ENCODE results near the gene NCKAP5. TPM values are rescaled to one million over a fixed set of nuclear protein-coding genes. Genes with fewer than 3 reads are reported as not detected.

Gene NCKAP5
- total RNA-seq, 2 donors from 2014 or later, result 0.78 to 2.6 TPM

DNA sequence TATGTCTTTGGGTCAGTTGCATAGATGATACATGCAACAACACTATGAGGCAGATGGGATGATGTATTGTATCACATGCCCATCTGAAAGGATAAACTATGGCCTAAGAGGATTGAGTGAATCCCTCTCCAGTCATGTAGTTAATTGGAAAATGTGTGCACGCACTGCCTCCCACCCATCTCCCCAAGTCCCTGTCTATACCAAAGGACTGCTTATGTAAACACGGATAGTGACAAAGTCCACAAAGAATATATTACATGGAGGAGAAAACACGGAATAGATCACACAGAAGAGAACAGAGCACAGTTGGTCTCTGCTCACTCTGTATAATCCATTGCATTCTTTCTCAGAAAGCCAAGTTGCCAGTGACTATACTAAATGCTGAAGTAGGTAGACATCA, 82.4 kb downstream of the NCKAP5 start:
- Histone ChIP-seq H3K27me3 (no peaks in the 10 kb centered on the region), H3K4me3 (no peak overlapping the region), H3K9me3 (no peaks in the 10 kb centered on the region), H3K4me1 (peaks cover 6% of the 10 kb centered on the region), H3K36me3 (replicated peaks in 1 of 2; ENCODE audit: insufficient read depth in 1 of 2, low read depth in 2 of 2) (no peaks in the 10 kb centered on the region), H3K27ac (no peak overlapping the region)
- DNase-seq (no peak), ATAC-seq (no peak)
- intact Hi-C loops (cut with DNase I), result no loop called here
- TF ChIP-seq, protein P1, sequence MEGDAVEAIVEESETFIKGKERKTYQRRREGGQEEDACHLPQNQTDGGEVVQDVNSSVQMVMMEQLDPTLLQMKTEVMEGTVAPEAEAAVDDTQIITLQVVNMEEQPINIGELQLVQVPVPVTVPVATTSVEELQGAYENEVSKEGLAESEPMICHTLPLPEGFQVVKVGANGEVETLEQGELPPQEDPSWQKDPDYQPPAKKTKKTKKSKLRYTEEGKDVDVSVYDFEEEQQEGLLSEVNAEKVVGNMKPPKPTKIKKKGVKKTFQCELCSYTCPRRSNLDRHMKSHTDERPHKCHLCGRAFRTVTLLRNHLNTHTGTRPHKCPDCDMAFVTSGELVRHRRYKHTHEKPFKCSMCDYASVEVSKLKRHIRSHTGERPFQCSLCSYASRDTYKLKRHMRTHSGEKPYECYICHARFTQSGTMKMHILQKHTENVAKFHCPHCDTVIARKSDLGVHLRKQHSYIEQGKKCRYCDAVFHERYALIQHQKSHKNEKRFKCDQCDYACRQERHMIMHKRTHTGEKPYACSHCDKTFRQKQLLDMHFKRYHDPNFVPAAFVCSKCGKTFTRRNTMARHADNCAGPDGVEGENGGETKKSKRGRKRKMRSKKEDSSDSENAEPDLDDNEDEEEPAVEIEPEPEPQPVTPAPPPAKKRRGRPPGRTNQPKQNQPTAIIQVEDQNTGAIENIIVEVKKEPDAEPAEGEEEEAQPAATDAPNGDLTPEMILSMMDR (IDR thresholded peaks at IDR 0.05), result no peak
- TF ChIP-seq POLR2A (IDR thresholded peaks at IDR 0.05), result no peak
- 54 to 67% methylated on average over 3 of the region's 3 CpGs for WGBS, 2 donors

DNA sequence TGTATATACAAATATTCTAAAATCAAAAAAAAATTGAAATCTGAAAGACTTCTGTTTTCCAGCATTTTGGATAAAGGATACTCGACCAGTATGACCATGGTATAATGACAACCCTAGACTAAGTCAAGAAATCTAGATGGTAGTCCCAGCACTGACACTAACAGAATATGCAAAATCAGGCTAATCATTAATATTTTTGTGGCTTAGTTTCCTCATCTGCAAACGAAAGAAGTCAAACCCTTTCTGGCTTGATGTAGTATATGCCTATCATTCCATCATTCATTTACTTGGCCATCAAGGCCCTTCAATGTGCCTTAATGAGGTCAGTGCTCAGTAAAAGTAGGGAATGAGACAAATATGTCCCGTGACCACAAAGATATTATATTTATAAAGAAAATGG, 83.5 kb downstream of the NCKAP5 start:
- no peaks in the 10 kb centered on the region for H3K9me3 ChIP-seq
- H3K27me3 ChIP-seq, result no peaks in the 10 kb centered on the region
- DNase-seq (no peak), ATAC-seq (no peak)
- peaks cover 1% of the 10 kb centered on the region for H3K4me1 ChIP-seq
- H3K27ac ChIP-seq, result no peak overlapping the region
- 53 to 67% methylated on average over 3 of the region's 3 CpGs for WGBS, 2 donors
- intact Hi-C loops (cut with DNase I), result no loop called here
- H3K4me3 ChIP-seq, result no peak overlapping the region
- H3K36me3 ChIP-seq (replicated peaks in 1 of 2; ENCODE audit: insufficient read depth in 1 of 2, low read depth in 2 of 2), result no peaks in the 10 kb centered on the region
- TF ChIP-seq, protein P1 (IDR thresholded peaks at IDR 0.05), result no peak
- TF ChIP-seq POLR2A (IDR thresholded peaks at IDR 0.05), result no peak

GRCh38 chr2:133484106-133484505, 84.2 kb downstream of the NCKAP5 start:
- TF ChIP-seq POLR2A (IDR thresholded peaks at IDR 0.05), result no peak
- TF ChIP-seq, protein P1 (IDR thresholded peaks at IDR 0.05), result no peak
- H3K4me3 ChIP-seq, result no peak overlapping the region
- H3K9me3 ChIP-seq, result no peaks in the 10 kb centered on the region
- intact Hi-C loops (cut with DNase I), result no loop called here
- H3K4me1 ChIP-seq, result no peaks in the 10 kb centered on the region
- no peak for ATAC-seq
- no peak overlapping the region for H3K27ac ChIP-seq
- 66 to 72% methylated on average over 3 of the region's 3 CpGs for WGBS, 2 donors
- no peaks in the 10 kb centered on the region for H3K27me3 ChIP-seq
- H3K36me3 ChIP-seq (replicated peaks in 1 of 2; ENCODE audit: insufficient read depth in 1 of 2, low read depth in 2 of 2), result no peaks in the 10 kb centered on the region
- no peak for DNase-seq

GRCh38 chr2:133483181-133483580, 85.1 kb downstream of the NCKAP5 start:
- DNase-seq (no peak), ATAC-seq (no peak)
- TF ChIP-seq, protein P1 (IDR thresholded peaks at IDR 0.05), result no peak
- no peak for TF ChIP-seq POLR2A (IDR thresholded peaks at IDR 0.05)
- no peaks in the 10 kb centered on the region for H3K9me3 ChIP-seq
- H3K4me1 ChIP-seq, result no peaks in the 10 kb centered on the region
- H3K36me3 ChIP-seq (replicated peaks in 1 of 2; ENCODE audit: insufficient read depth in 1 of 2, low read depth in 2 of 2), result no peaks in the 10 kb centered on the region
- intact Hi-C loops (cut with DNase I), result no loop called here
- no peaks in the 10 kb centered on the region for H3K27me3 ChIP-seq
- no peak overlapping the region for H3K27ac ChIP-seq
- no peak overlapping the region for H3K4me3 ChIP-seq

GRCh38 chr2:133480707-133481429, 87.4 kb downstream of the NCKAP5 start:
- no peak for ATAC-seq
- TF ChIP-seq, protein P1 (IDR thresholded peaks at IDR 0.05), result no peak
- no peak for TF ChIP-seq POLR2A (IDR thresholded peaks at IDR 0.05)
- intact Hi-C loops (cut with DNase I), result no loop called here
- no peaks in the 10 kb centered on the region for H3K4me1 ChIP-seq
- H3K9me3 ChIP-seq, result no peaks in the 10 kb centered on the region
- no peak overlapping the region for H3K27ac ChIP-seq
- no peak for DNase-seq
- H3K36me3 ChIP-seq (replicated peaks in 1 of 2; ENCODE audit: insufficient read depth in 1 of 2, low read depth in 2 of 2), result no peaks in the 10 kb centered on the region
- H3K27me3 ChIP-seq, result no peaks in the 10 kb centered on the region
- no peak overlapping the region for H3K4me3 ChIP-seq
- 44 to 55% methylated on average over 7 of the region's 7 CpGs for WGBS, 2 donors
